Activated CD4-positive, CD25-positive, alpha-beta regulatory T cell treated with anti-CD3 and anti-CD28 coated beads, Interleukin-2, amount 50 U/mL, for 24 hours (primary cell): Measurements from ENCODE around the gene ZNF222.

ENCODE experiments used
- ATAC-seq, 2 donors: fragments of 150-1000 bp; cut with Tn5 transposase; one replicate each; pipeline ENCODE4 v1.10.0; 2021; ENCODE audit warnings: mild to moderate bottlenecking in 1 of 2, moderate library complexity in 1 of 2

ZNF222 gene

DNA sequence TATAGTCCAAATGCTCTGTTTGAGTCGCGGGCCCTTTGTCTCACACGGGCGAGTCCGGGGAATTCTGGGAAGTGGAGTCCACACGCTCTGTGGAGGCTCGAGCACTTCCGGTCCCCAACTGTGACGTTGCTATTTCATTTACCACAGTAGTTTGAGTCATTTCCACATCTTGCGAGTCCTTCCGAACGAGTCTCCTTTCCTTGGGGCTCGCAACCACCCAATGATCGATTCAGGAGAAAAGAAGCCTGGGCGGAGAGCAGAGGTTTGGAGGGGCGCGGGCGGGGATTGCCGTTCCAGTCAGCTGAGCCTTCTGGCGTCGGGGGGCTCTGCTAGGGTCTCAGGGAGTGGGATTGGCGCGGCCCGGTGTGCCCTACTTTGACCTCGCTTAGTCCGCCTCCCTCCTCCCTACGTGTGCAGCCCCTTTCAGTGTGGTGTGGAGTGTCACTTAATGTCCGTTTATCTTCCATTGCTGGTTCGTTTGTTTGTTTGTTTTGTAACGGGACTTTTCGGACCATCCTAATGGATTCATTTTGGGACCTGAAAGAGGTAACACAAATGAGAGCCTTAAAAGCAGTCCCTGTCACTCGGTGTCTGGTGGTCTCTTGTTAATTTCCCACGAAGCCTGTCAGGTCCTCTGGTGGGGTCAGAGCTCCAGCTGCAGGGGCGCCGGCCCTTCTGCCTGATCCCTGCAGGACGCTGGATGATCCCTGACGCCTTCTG lies at the start of gene ZNF222:
Gene ZNF222 (plus strand): TSS at position 163 of the 720 bp plus-strand sequence. CDS start 58 bp downstream, at position 221.
- ATAC-seq, result peak; percentile 100

DNA sequence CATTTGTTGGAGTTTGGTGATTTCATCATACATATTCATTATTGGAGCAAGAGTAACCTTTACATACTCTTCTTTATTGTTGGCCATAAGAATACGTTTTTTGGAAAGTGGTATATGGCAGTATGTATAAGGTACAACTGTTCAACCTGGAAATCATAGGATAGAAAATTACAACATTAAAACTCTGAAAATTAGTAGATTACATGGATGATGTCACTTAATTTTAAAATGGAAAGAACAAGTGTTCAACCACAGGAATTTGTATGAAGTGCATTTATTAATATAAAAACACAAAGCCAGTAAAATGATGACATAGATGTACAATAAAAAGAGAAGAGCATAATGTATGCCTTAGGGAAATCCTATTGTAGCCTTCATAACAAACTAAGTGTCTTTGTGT lies 48.4 kb upstream of the ZNF222 start:
- ATAC-seq, result no peak

DNA sequence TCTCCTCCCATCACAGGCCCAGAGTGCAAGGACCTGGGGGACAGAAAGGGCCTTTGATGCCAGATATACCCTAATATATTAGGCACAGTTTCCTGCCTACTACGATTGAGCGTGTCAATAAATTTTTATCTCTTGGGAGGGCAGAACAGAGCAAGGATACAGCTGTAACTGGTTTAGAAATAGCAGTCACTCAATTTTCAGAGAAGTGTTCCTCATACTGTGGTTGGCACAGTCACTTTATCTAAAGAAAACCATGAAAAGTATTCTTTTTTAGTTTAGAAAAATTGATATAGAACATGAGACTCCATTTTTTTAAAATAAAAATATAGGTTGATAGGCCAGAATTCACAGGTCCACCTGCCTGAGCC lies 41.7 kb upstream of the ZNF222 start:
- ATAC-seq, result peak in 1 of 2 donors; percentile 13

DNA sequence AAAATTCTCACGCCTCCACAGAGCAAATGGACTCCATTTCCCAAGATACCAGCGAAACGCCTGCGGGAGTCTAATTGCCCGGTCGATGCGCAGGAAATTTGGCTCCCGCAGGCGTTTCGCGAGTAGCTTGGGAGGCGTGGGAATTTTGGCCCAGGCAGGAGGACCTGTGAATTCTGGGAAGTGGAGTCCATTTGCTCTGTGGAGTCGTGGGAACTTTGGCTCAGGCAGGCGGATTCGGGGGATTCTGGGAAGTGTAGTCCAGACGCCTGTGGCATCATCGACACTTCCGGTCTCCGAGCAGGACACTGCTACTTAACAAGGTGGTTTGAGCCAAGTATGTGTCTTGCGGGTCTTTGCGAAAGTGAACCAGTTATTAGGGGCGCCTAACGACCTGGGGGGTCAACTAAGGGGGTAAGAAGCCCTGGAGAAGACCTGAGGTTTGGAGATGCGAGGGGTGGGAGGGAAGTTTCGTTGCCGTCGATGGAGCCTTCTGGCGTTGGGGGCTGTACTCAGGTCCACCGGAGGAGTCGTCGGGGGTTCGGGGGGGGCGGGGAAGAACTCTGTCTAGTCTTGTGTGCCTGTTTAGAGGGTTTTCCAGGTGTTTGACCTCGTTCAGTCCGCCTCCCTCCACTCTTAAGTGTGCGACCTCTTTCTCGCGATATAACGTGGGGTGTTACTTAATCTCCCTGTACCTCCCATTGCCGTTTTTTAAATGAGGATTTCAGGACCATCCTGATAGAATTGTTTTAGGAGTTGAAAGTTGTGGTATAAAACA lies 41.1 kb upstream of the ZNF222 start, which contains the start of gene ZNF155:
Gene ZNF155 (plus strand): TSS at position 277 of the 775 bp plus-strand sequence. CDS start 4,356 bp downstream, outside the sequence.
- ATAC-seq, result peak; percentile 91 to 96

DNA sequence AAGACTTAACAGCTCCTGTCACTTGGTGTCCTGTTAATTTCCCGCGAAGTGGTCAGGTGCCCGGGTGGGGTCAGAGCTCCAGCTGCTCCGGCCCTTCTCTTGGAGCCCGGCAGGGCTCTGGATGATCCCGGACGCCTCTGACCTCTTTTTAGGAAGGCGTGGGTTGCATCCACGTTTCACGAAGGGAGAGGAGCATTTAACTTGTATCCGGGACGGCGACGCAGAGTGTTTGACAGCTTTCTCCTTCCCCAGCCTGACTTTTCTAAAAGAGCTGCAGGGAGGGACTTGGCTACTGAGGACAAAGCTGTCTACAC lies 40.5 kb upstream of the ZNF222 start:
- no peak for ATAC-seq

DNA sequence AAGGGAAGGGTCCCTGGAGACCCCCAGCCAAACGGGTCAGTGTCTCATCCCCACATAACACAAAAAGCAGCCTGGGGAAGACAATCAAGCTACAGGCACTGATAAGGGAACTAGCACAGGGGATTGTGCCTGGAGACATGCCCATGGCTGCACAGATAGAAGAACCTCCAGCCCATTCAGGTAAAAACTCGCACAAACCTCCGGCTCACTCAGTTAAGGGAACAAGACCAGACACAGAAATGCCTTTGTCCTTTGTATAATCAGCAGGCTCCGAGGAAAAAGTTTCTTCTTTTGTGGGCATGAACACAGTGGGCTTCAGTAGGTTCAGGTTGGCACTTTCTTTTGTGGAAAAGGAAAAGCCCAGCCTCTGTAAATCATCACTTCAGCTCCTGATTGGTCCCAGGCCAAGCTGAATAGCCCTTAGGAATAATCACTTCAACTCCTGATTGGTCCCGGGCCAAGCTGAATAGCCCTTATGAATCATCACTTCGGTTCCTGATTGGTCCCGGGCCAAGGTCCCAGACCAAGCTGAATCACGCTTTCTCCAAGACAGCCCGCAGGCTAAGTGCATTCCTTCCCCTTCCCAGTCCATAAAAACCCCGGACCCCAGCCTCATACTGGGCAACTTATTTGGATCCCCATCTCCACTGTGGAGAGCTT lies 27.4 kb upstream of the ZNF222 start:
- no peak for ATAC-seq

DNA sequence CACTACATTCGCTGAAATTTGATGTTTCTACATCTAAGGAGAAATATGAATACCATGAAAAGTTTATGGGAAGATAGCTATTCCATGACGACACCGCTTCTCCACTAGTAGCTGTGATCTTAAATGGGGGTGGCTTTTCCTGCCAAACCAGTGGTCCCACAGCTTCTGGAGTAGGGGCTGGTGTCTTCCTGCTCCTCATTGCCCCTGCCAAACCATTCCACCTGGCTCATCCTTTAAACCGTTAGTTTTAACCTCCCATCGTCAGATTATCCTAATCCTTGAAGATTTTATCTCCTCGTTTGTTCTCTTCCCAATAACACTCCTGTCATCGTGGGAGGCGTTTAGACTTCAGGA lies 23.0 kb upstream of the ZNF222 start:
- no peak for ATAC-seq

DNA sequence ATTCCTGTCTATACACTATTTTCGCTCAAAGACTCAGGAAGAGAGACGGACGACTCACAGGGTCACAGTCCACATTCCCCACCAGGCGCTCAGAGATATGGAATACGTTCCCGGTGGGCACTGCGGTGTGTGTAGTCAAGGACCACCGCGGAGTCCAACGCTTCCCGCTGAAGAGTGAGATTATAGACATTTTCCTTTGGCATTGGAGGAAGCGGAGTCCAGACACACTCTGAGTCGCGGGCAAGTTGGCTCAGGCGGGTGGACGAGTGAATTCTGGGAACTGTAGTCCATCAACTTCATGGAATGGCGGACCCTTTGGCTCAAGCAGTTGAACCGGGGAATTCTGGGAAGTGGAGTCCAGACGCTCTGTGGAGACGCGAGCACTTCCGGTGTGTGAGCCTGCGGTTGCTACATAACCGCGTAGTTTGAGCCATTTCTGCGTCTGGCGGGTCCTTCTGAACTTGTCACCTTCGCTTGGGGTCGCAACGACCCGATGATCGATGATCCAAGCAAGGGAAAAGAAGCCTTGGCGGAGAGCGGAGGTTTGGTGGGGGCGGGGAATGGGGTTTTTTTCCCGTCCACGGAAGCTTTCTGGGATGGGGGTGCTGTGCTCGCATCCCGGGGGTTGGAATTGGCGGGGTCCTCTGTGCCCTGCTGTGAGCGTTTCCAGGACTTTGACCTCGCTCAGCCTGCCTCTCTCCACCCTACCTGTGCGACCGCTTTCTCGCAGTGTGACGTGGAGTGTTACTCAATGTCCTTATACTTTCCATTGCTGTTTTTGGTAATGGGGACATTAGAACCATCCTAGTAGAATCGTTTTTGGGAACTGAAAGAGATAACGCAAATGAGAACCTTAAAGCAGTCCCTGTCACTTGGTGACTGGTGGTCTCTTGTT lies 22.4 kb upstream of the ZNF222 start, which contains the start of gene ZNF230:
Gene ZNF230 (plus strand): TSS at position 392 of the 895 bp plus-strand sequence. CDS start 4,122 bp downstream, outside the sequence.
- ATAC-seq, result peak; percentile 99

DNA sequence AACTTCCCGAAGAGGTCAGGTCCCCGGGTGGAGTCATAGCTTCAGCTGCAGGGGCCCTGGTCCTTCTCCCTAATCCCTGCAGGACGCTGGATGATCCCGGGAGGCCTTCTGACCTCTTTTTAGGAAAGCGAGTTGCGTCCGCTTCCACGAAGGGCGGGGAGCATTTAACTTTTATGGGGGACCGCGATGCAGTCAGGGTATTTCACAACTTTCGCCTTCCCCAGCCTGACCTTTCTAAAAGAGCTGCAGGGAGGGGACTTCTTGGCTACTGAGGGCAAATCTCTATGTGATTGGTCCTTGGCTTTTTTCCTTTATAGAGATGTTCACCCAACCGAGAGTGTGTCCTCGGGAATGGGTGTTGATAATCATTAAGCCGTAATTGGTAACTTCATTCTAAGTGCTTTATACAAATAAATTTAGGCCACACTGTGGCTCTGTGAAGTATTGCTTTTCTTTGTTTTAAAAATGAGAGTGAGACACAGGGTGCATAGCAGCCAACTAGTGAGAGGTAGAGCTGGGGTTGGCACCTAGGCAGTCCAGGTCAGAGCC lies 21.6 kb upstream of the ZNF222 start:
- no peak for ATAC-seq

DNA sequence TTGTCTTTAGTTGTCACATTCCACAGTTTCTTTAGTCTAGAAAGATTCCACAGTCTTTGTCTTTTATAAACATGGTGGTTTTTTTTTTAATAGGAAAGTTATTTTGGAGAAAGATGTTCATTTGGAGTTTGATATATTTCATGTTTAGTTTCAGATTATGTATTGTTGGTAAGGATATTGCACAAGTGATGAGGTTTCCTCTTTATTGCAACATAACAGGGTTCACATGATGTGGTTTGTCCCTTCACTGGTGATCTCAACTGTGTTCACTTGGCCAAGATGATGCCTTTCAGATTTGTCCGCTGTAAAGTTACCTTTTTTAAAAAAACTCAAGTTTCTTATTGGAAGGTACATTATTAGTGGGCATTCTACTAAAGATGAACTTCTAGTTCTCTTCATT lies 19.2 kb upstream of the ZNF222 start:
- ATAC-seq, result no peak

DNA sequence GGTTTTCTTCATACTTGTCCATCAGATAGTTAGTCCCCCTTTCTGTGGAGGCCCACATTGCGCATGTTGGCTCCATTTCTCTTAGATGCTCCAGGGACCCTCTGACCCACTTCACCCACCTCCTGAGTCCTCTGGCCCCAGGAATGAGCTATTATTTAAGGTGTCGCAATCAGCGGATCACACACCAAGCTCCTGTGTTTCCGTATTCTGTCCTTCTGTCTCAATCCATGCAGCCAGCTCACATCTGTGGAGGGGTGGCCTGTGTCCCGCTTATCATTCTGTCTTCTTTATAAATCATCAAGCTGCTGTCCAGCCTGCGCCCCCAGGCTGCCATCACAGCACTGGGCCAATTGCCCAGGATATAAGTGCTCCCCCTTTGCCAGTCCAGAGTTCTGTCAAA lies 17.7 kb upstream of the ZNF222 start:
- no peak for ATAC-seq

DNA sequence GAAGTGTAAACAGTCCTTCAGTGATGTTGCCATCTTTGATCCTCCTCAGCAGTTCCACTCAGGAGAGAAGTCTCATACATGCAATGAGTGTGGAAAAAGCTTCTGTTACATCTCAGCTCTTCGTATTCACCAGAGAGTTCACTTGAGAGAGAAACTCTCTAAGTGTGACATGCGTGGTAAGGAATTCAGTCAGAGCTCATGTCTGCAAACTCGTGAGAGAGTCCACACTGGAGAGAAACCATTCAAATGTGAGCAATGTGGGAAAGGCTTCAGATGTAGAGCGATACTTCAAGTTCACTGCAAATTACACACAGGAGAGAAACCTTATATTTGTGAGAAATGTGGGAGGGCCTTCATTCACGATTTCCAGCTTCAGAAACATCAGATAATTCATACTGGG lies 14.7 kb upstream of the ZNF222 start:
- no peak for ATAC-seq

DNA sequence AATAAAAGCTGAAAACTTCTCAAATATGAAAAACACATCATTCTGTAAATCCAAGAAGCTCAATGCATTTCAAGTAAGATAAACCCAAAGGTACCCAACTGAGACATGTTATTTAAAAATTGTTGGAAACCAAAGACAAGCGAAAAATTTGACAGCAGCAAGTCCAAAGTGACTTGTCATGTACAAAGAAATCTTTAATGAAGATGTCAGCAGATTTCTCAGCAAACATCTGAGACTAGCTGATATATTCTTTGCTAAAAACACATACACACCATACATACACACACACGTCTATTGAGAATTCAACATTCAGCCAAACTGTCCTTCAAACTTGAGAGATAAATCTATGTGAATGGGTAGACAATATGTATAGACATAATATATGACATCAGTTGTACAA lies 5.7 kb upstream of the ZNF222 start:
- no peak for ATAC-seq

DNA sequence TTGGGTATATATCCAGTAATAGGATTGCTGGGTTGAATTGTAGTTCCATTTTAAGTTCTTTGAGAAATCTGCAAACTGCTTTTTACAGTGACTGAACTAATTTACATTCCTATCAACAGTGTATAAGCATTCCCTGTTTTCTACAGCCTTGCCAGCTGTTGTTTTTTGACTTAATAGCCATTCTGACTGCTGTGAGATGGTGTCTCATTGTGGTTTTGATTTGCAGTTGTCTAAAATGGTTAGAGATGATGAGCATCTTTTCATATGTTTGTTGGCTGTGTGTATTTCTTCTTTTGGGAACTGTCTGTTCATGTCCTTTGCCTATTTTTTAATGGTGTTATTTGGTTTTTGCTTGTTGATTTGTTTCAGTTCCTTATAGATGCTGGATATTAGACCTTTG lies 4.0 kb upstream of the ZNF222 start:
- ATAC-seq, result no peak

DNA sequence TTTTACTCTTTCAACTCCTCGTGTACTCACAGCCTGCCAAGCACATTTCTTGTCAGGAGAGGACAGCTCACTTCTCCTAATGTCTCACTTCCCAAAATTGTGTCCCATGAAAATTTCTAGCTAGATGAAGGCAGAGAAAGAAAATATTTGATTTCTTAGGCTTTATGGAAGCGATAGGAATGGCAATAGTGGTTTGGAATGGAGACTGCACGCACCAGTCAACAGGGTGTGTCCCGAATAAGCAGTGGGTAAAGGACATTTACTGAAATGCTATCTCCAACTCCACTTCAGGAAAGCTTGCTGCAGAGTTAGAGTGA lies 321 bp upstream of the ZNF222 start:
- no peak for ATAC-seq

DNA sequence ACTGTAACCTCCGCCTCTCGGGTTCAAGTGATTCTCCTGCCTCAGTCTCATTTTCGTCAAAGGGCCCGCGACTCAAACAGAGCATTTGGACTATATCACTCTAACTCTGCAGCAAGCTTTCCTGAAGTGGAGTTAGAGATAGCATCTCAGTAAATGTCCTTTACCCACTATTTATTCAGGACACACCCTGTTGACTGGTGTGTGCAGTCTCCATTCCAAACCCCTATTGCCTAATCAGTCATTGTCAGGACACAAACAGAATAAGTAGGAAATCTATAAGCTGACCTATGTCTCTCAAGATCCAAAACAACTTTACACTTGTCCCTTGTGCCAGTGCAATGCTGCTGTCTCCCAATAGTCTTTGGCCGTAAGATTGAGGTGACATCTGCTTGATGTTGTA lies 1.4 kb downstream of the ZNF222 start:
- no peak for ATAC-seq

DNA sequence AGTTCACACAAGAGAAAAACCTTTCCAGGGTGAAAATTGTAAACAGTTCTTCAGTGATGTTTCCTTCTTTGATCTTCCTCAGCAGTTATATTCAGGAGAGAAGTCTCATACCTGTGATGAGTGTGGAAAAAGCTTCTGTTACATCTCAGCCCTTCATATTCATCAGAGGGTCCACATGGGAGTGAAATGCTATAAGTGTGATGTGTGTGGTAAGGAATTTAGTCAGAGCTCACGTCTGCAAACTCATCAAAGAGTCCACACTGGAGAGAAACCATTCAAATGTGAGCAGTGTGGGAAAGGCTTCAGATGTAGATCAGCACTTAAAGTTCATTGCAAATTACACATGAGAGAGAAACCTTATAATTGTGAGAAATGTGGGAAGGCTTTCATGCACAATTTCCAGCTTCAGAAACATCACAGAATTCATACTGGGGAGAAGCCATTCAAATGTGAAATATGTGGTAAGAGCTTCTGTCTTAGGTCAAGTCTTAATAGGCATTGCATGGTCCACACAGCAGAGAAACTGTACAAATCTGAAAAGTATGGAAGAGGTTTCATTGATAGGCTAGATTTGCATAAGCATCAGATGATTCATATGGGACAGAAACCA lies 6.9 kb downstream of the ZNF222 start:
- ATAC-seq, result no peak

DNA sequence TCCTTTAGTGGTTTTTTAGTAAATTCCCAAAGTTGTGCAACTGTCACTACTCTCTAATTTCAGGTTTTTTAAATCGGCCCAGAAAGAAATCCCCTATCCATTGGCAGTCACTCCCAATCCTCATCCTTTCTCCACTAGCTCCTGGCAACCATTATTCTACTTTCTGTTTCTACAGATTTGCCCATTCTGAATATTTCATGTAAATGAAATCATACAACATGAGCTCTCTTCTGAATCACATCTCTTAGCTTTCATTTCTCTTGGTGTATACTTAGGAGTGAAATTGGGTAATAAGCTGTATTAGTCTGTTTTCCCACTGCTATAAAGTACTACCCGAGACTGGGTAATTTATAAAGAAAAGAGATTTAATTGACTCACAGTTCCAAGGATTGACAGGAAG lies 17.0 kb downstream of the ZNF222 start:
- no peak for ATAC-seq

DNA sequence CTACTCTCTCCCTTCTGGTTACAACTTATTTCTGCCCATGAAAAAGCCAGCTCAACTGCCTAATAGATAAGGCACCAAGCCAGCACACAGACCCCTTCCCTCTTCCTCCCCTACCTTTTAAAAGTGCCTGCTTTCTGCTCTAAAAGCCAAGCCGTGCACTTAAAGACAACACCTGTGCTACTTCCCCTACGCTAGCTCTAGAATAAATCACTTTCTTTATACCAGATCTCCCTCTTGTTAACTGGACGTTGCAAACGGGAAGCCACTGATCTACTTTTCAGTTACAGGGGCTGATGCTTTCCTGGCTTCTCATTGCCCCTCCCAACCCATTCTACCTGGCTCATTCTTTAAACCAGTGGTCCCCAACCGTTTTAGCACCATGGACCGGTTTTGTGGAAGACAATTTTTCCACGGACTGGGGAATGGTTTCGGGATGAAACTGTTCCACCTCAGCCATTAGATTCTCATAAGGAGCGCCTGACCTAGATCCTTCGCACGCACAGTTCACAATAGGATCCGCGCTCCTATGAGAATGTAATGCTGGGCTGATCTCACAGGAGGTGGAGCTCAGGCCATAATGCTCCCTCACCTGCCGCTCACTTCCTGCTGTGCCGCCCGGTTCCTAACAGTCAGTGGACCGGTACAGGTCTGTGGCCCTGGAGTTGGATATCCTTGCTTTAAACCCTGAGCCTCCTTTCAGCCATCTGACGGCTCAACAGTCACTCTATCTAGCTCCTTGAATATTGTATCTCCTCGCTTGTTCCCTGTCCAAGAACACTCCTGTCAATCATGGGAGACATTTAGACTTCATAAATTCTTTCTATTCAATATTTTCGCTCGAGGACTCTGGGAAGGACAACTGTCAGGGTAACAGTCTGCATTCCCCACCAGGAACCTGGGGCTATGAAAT lies 25.8 kb downstream of the ZNF222 start:
- ATAC-seq, result peak; percentile 54 to 60

DNA sequence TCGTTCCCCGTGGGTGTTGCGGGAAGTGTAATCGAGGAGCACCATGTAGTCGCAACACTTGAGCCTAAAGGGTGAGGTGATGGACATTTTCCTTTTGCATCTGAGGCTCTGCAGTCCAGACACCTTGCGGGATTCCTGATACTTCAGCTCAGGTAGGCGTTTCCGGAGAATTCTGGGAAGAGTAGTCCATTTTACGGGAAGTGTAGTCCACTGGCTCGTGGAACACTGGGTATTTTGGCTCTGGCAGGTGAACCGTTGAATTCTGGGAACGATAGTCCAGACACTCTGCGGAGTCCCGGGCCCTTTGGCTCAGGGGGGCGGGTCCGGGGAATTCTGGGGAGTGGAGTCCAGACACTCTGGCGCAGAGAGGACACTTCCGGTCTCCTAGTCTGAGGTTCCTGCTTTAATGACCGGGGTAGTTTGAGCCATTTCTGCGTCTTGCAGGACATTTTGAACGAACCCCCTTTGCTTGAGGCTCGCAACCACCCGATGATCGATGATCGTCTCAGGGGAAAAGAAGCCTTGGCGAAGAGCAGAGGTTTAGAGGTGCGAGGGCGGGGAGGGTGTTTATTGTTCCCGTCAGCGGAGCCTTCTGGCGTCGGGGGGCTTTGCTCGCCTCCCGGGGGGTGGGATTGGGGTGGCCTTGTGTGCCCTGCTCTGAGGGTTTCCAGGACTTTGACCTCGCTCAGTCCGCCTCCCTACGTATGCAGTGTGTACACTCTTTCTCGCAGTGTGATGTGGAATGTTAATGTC lies 26.6 kb downstream of the ZNF222 start, which contains the start of gene ZNF223:
Gene ZNF223 (plus strand): TSS at position 387 of the 753 bp plus-strand sequence. CDS start 3,141 bp downstream, outside the sequence.
- peak; percentile 91 to 93 for ATAC-seq
